Measurements from ENCODE around the gene SPC25. TPM values are rescaled to one million over a fixed set of nuclear protein-coding genes. Genes with fewer than 3 reads are reported as not detected.
"Not testable (repeated sequence)": the region's sequence is repeated elsewhere in the genome, so short reads cannot be mapped to it uniquely, and the experiment has no call there.

The SPC25 gene
- total RNA-seq, 1 experiment from 2014 or later = 29.8 TPM

DNA sequence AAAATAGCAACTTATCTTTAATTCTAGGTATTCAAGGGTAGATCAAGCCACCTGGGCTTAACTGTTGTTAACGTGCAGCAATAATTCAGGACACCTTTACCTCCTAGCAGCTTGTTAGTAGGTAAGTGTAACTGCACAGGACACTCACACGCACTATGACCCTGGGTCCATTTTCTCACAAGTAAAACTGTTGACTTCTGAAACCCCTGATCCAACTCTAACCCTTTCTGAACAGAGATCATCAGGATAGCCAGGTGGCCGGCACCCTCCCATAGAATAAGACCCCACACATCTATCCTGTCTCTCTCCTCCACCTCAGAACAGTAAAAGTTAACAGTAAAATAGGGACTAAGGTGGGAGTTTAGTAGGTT, 610 bp downstream of the SPC25 start (continued):
- TF ChIP-seq, protein P1, sequence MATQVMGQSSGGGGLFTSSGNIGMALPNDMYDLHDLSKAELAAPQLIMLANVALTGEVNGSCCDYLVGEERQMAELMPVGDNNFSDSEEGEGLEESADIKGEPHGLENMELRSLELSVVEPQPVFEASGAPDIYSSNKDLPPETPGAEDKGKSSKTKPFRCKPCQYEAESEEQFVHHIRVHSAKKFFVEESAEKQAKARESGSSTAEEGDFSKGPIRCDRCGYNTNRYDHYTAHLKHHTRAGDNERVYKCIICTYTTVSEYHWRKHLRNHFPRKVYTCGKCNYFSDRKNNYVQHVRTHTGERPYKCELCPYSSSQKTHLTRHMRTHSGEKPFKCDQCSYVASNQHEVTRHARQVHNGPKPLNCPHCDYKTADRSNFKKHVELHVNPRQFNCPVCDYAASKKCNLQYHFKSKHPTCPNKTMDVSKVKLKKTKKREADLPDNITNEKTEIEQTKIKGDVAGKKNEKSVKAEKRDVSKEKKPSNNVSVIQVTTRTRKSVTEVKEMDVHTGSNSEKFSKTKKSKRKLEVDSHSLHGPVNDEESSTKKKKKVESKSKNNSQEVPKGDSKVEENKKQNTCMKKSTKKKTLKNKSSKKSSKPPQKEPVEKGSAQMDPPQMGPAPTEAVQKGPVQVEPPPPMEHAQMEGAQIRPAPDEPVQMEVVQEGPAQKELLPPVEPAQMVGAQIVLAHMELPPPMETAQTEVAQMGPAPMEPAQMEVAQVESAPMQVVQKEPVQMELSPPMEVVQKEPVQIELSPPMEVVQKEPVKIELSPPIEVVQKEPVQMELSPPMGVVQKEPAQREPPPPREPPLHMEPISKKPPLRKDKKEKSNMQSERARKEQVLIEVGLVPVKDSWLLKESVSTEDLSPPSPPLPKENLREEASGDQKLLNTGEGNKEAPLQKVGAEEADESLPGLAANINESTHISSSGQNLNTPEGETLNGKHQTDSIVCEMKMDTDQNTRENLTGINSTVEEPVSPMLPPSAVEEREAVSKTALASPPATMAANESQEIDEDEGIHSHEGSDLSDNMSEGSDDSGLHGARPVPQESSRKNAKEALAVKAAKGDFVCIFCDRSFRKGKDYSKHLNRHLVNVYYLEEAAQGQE (IDR thresholded peaks at IDR 0.05; ENCODE audit: low read depth) = no peak
- no peak for TF ChIP-seq SP1 (IDR thresholded peaks at IDR 0.05; ENCODE audit: low read depth)
- TF ChIP-seq TCF7L2 (IDR thresholded peaks at IDR 0.05; ENCODE audit: borderline replicate concordance, extremely low read depth, insufficient read depth, insufficient read length) = no peak

GRCh38 chr2:168884975-168885374, 5.3 kb downstream of the SPC25 start:
- intact Hi-C loops (cut with micrococcal nuclease) = no loop called here
- ChIA-PET POLR2A (no interaction called here), RAD21 (ENCODE audit: low non-redundant PET in 1 of 2, low total read pairs in 2 of 2, uncharacterized antibody in 2 of 2, unreplicated experiment in 2 of 2) (no interaction called here), CTCF (no interaction called here)
- peaks cover 40% of the 10 kb centered on the region for H3K79me2 ChIP-seq (ENCODE audit: insufficient read depth, low read length)
- H3K36me3 ChIP-seq (ENCODE audit: control insufficient read depth in 1 of 2, insufficient read depth in 2 of 2, low read length in 2 of 2) = peaks cover 9 to 13% of the 10 kb centered on the region in 2 experiments
- no peak overlapping the region for H3K4me3 ChIP-seq (replicated peaks in 1 of 2; ENCODE audit: low read depth in 1 of 2, low read length in 2 of 2)
- H3K9me3 ChIP-seq (ENCODE audit: control insufficient read depth in 1 of 2, insufficient read depth in 1 of 2, low read depth in 1 of 2, low read length in 2 of 2) = no peaks in the 10 kb centered on the region
- H3K9ac ChIP-seq (ENCODE audit: low read length) = no peak overlapping the region
- H3K4me2 ChIP-seq (ENCODE audit: low read length) = no peak overlapping the region
- H3K27me3 ChIP-seq (ENCODE audit: insufficient read depth, low read length) = no peaks in the 10 kb centered on the region
- TF ChIP-seq FOSL1 (IDR thresholded peaks at IDR 0.05; ENCODE audit: low read depth) (no peak), RAD21 (IDR thresholded peaks at IDR 0.05; ENCODE audit: low read depth) (0 out of 2 replicates have a peak, but pooled peaks have one; percentile 10)
- DNase-seq (ENCODE audit: low read depth, low spot score) (no peak), ATAC-seq (no peak)
- H3K9me2 ChIP-seq (ENCODE audit: insufficient read depth) = no peaks in the 10 kb centered on the region
- BruUV-seq (replicated peaks) = no TSS peak
- H3K27ac ChIP-seq (ENCODE audit: low read depth, low read length) = no peak overlapping the region
- H4K20me1 ChIP-seq (ENCODE audit: insufficient read depth) = no peaks in the 10 kb centered on the region
- H2AFZ ChIP-seq (ENCODE audit: low read depth, low read length, poor library complexity, severe bottlenecking) = no peak overlapping the region
- peaks cover 4 to 5% of the 10 kb centered on the region in 2 experiments; a peak in 3 of 4 replicates for H3K4me1 ChIP-seq (ENCODE audit: control insufficient read depth in 1 of 2, insufficient read depth in 2 of 2, low read length in 2 of 2)

GRCh38 chr2:168882163-168882562, 8.1 kb downstream of the SPC25 start:
- H3K9me3 ChIP-seq (ENCODE audit: control insufficient read depth in 1 of 2, insufficient read depth in 1 of 2, low read depth in 1 of 2, low read length in 2 of 2); POLR2A ChIA-PET; H3K27ac ChIP-seq (ENCODE audit: low read depth, low read length); H3K36me3 ChIP-seq (ENCODE audit: control insufficient read depth in 1 of 2, insufficient read depth in 2 of 2, low read length in 2 of 2); H3K4me1 ChIP-seq (ENCODE audit: control insufficient read depth in 1 of 2, insufficient read depth in 2 of 2, low read length in 2 of 2); DNase-seq (ENCODE audit: low read depth, low spot score); H2AFZ ChIP-seq (ENCODE audit: low read depth, low read length, poor library complexity, severe bottlenecking); CTCF ChIA-PET; H3K27me3 ChIP-seq (ENCODE audit: insufficient read depth, low read length); H3K4me2 ChIP-seq (ENCODE audit: low read length); H4K20me1 ChIP-seq (ENCODE audit: insufficient read depth); RAD21 ChIA-PET (ENCODE audit: low non-redundant PET in 1 of 2, low total read pairs in 2 of 2, uncharacterized antibody in 2 of 2, unreplicated experiment in 2 of 2); intact Hi-C loops (cut with micrococcal nuclease); ATAC-seq; BruUV-seq (replicated peaks); H3K9me2 ChIP-seq (ENCODE audit: insufficient read depth); H3K4me3 ChIP-seq (replicated peaks in 1 of 2; ENCODE audit: low read depth in 1 of 2, low read length in 2 of 2); H3K9ac ChIP-seq (ENCODE audit: low read length): not testable (repeated sequence)
- H3K79me2 ChIP-seq (ENCODE audit: insufficient read depth, low read length) = peaks cover 49% of the 10 kb centered on the region

Data from HCT116 (cell line).